ENCODE data around the gene SEMA6B.

The SEMA6B gene

GRCh38 chr19:4589579-4590410, 30.3 kb upstream of the SEMA6B start:
- peak; percentile 73 for FAIRE-seq
- no peak for DNase-seq (ENCODE audit: insufficient read length, low spot score)
- TF ChIP-seq SPI1 (IDR thresholded peaks at IDR 0.05; ENCODE audit: low read depth, low read length) (no peak), POLR2AphosphoS5 (IDR thresholded peaks at IDR 0.05; ENCODE audit: low read depth, low read length) (no peak), POU2F2 (IDR thresholded peaks at IDR 0.05; ENCODE audit: low read depth, low read length) (no peak), TAF1 (IDR thresholded peaks at IDR 0.05; ENCODE audit: low read depth, low read length) (no peak), PAX5 (IDR thresholded peaks at IDR 0.05; ENCODE audit: insufficient read depth, low read length, severe bottlenecking) (no peak), POLR2A (IDR thresholded peaks at IDR 0.05; ENCODE audit: low read depth, low read length) (no peak)

GRCh38 chr19:4588291-4588761, 28.8 kb upstream of the SEMA6B start:
- TF ChIP-seq PAX5 (IDR thresholded peaks at IDR 0.05; ENCODE audit: insufficient read depth, low read length, severe bottlenecking) (no peak), POU2F2 (IDR thresholded peaks at IDR 0.05; ENCODE audit: low read depth, low read length) (no peak), SPI1 (IDR thresholded peaks at IDR 0.05; ENCODE audit: low read depth, low read length) (no peak), POLR2A (IDR thresholded peaks at IDR 0.05; ENCODE audit: low read depth, low read length) (no peak), POLR2AphosphoS5 (IDR thresholded peaks at IDR 0.05; ENCODE audit: low read depth, low read length) (no peak), TAF1 (IDR thresholded peaks at IDR 0.05; ENCODE audit: low read depth, low read length) (no peak)
- no peak for FAIRE-seq
- no peak for DNase-seq (ENCODE audit: insufficient read length, low spot score)

GRCh38 chr19:4587527-4587926, 28.0 kb upstream of the SEMA6B start:
- TF ChIP-seq POLR2A (IDR thresholded peaks at IDR 0.05; ENCODE audit: low read depth, low read length) (no peak), POU2F2 (IDR thresholded peaks at IDR 0.05; ENCODE audit: low read depth, low read length) (no peak), SPI1 (IDR thresholded peaks at IDR 0.05; ENCODE audit: low read depth, low read length) (no peak), PAX5 (IDR thresholded peaks at IDR 0.05; ENCODE audit: insufficient read depth, low read length, severe bottlenecking) (no peak), POLR2AphosphoS5 (IDR thresholded peaks at IDR 0.05; ENCODE audit: low read depth, low read length) (no peak), TAF1 (IDR thresholded peaks at IDR 0.05; ENCODE audit: low read depth, low read length) (no peak)
- FAIRE-seq (no peak), DNase-seq (ENCODE audit: insufficient read length, low spot score) (no peak)

GRCh38 chr19:4586691-4587090, 27.2 kb upstream of the SEMA6B start:
- FAIRE-seq (no peak), DNase-seq (ENCODE audit: insufficient read length, low spot score) (no peak)
- TF ChIP-seq POLR2AphosphoS5 (IDR thresholded peaks at IDR 0.05; ENCODE audit: low read depth, low read length) (no peak), SPI1 (IDR thresholded peaks at IDR 0.05; ENCODE audit: low read depth, low read length) (no peak), POU2F2 (IDR thresholded peaks at IDR 0.05; ENCODE audit: low read depth, low read length) (no peak), TAF1 (IDR thresholded peaks at IDR 0.05; ENCODE audit: low read depth, low read length) (no peak), PAX5 (IDR thresholded peaks at IDR 0.05; ENCODE audit: insufficient read depth, low read length, severe bottlenecking) (no peak), POLR2A (IDR thresholded peaks at IDR 0.05; ENCODE audit: low read depth, low read length) (no peak)

- DNase-seq (ENCODE audit: insufficient read length, low spot score) (no peak), FAIRE-seq (no peak)
- TF ChIP-seq POLR2AphosphoS5 (IDR thresholded peaks at IDR 0.05; ENCODE audit: low read depth, low read length) (no peak), SPI1 (IDR thresholded peaks at IDR 0.05; ENCODE audit: low read depth, low read length) (no peak), POU2F2 (IDR thresholded peaks at IDR 0.05; ENCODE audit: low read depth, low read length) (no peak), POLR2A (IDR thresholded peaks at IDR 0.05; ENCODE audit: low read depth, low read length) (no peak), PAX5 (IDR thresholded peaks at IDR 0.05; ENCODE audit: insufficient read depth, low read length, severe bottlenecking) (no peak), TAF1 (IDR thresholded peaks at IDR 0.05; ENCODE audit: low read depth, low read length) (no peak)
Observed at GRCh38 chr19:4586245-4586644, 26.8 kb upstream of the SEMA6B start.

- FAIRE-seq (peak; percentile 16), DNase-seq (ENCODE audit: insufficient read length, low spot score) (no peak)
- TF ChIP-seq TAF1 (IDR thresholded peaks at IDR 0.05; ENCODE audit: low read depth, low read length) (no peak), SPI1 (IDR thresholded peaks at IDR 0.05; ENCODE audit: low read depth, low read length) (no peak), PAX5 (IDR thresholded peaks at IDR 0.05; ENCODE audit: insufficient read depth, low read length, severe bottlenecking) (no peak), POU2F2 (IDR thresholded peaks at IDR 0.05; ENCODE audit: low read depth, low read length) (no peak), POLR2A (IDR thresholded peaks at IDR 0.05; ENCODE audit: low read depth, low read length) (no peak), POLR2AphosphoS5 (IDR thresholded peaks at IDR 0.05; ENCODE audit: low read depth, low read length) (no peak)
Observed at GRCh38 chr19:4585556-4585955, 26.1 kb upstream of the SEMA6B start.

- DNase-seq (ENCODE audit: insufficient read length, low spot score): no peak
- TF ChIP-seq POLR2A (IDR thresholded peaks at IDR 0.05; ENCODE audit: low read depth, low read length): no peak
- no peak for TF ChIP-seq SPI1 (IDR thresholded peaks at IDR 0.05; ENCODE audit: low read depth, low read length)
- TF ChIP-seq PAX5 (IDR thresholded peaks at IDR 0.05; ENCODE audit: insufficient read depth, low read length, severe bottlenecking): no peak
- no peak for TF ChIP-seq TAF1 (IDR thresholded peaks at IDR 0.05; ENCODE audit: low read depth, low read length)
- no peak for TF ChIP-seq POU2F2 (IDR thresholded peaks at IDR 0.05; ENCODE audit: low read depth, low read length)
- FAIRE-seq: no peak
Observed at GRCh38 chr19:4584670-4585460, 25.4 kb upstream of the SEMA6B start.

GRCh38 chr19:4583961-4584669, 24.6 kb upstream of the SEMA6B start:
- no peak for FAIRE-seq

More at GRCh38 chr19:4583961-4584669, 24.6 kb upstream of the SEMA6B start:
- TF ChIP-seq POLR2A (IDR thresholded peaks at IDR 0.05; ENCODE audit: low read depth, low read length) (no peak), POU2F2 (IDR thresholded peaks at IDR 0.05; ENCODE audit: low read depth, low read length) (no peak), SPI1 (IDR thresholded peaks at IDR 0.05; ENCODE audit: low read depth, low read length) (no peak), TAF1 (IDR thresholded peaks at IDR 0.05; ENCODE audit: low read depth, low read length) (no peak), PAX5 (IDR thresholded peaks at IDR 0.05; ENCODE audit: insufficient read depth, low read length, severe bottlenecking) (no peak), POLR2AphosphoS5 (IDR thresholded peaks at IDR 0.05; ENCODE audit: low read depth, low read length) (no peak)
- no peak for DNase-seq (ENCODE audit: insufficient read length, low spot score)
